ENCODE measurements around the gene MBOAT7.
A peak's percentile ranks its signal among the peaks of the same experiment; 100 is the strongest.
"Not testable (repeated sequence)": the region's sequence is repeated elsewhere in the genome, so short reads cannot be mapped to it uniquely, and the experiment has no call there.

MBOAT7 gene

GRCh38 chr19:54207676-54207982 lies 18.2 kb upstream of the MBOAT7 start:
- Histone ChIP-seq H3K36me3 (ENCODE audit: insufficient read depth, low read depth, low read length) (peaks cover 64% of the 10 kb centered on the region), H3K27ac (ENCODE audit: low read length) (no peak overlapping the region), H3K4me1 (ENCODE audit: insufficient read depth, low read length) (peaks cover 15% of the 10 kb centered on the region), H3K4me3 (ENCODE audit: low read length) (no peak overlapping the region), H3K9me3 (ENCODE audit: insufficient read depth, low read depth, low read length) (no peaks in the 10 kb centered on the region), H3K27me3 (ENCODE audit: insufficient read depth, low read length) (no peaks in the 10 kb centered on the region), H3K9ac (ENCODE audit: low read depth, low read length) (0 out of 2 replicates have a peak overlapping the region, but pooled peaks have one; percentile 19)

- H3K36me3 ChIP-seq (ENCODE audit: insufficient read depth, low read depth, low read length): peaks cover 68% of the 10 kb centered on the region
- H3K27ac ChIP-seq (ENCODE audit: low read length); H3K9ac ChIP-seq (ENCODE audit: low read depth, low read length): not testable (repeated sequence)
These were observed 17.8 kb upstream of the MBOAT7 start for GRCh38 chr19:54207193-54207592.

GRCh38 chr19:54206831-54207177 lies 17.4 kb upstream of the MBOAT7 start:
- no peak overlapping the region for H3K4me3 ChIP-seq (ENCODE audit: low read length)
- H3K9me3 ChIP-seq (ENCODE audit: insufficient read depth, low read depth, low read length): no peaks in the 10 kb centered on the region
- H3K27ac ChIP-seq (ENCODE audit: low read length): no peak overlapping the region
- peaks cover 72% of the 10 kb centered on the region for H3K36me3 ChIP-seq (ENCODE audit: insufficient read depth, low read depth, low read length)
- H3K4me1 ChIP-seq (ENCODE audit: insufficient read depth, low read length): peaks cover 22% of the 10 kb centered on the region
- 0 out of 2 replicates have a peak overlapping the region, but pooled peaks have one; percentile 5 for H3K9ac ChIP-seq (ENCODE audit: low read depth, low read length)
- H3K27me3 ChIP-seq (ENCODE audit: insufficient read depth, low read length): no peaks in the 10 kb centered on the region

More at GRCh38 chr19:54207193-54207592, 17.8 kb upstream of the MBOAT7 start:
- H3K27me3 ChIP-seq (ENCODE audit: insufficient read depth, low read length); H3K9me3 ChIP-seq (ENCODE audit: insufficient read depth, low read depth, low read length); H3K4me3 ChIP-seq (ENCODE audit: low read length): not testable (repeated sequence)
- H3K4me1 ChIP-seq (ENCODE audit: insufficient read depth, low read length): peaks cover 20% of the 10 kb centered on the region

- peaks cover 22% of the 10 kb centered on the region for H3K4me1 ChIP-seq (ENCODE audit: insufficient read depth, low read length)
- H3K27ac ChIP-seq (ENCODE audit: low read length): no peak overlapping the region
- H3K4me3 ChIP-seq (ENCODE audit: low read length): no peak overlapping the region; the same call in 1 of the 2 replicates
These were observed 16.9 kb upstream of the MBOAT7 start for GRCh38 chr19:54206030-54206830.

GRCh38 chr19:54204767-54205468 lies 15.5 kb upstream of the MBOAT7 start:
- Histone ChIP-seq H3K4me1 (ENCODE audit: insufficient read depth, low read length) (peaks cover 22% of the 10 kb centered on the region), H3K9ac (ENCODE audit: low read depth, low read length) (peak overlapping the region; percentile 64), H3K36me3 (ENCODE audit: insufficient read depth, low read depth, low read length) (peaks cover 81% of the 10 kb centered on the region), H3K4me3 (ENCODE audit: low read length) (peak overlapping the region; percentile 84), H3K27ac (ENCODE audit: low read length) (no peak overlapping the region), H3K27me3 (ENCODE audit: insufficient read depth, low read length) (no peaks in the 10 kb centered on the region), H3K9me3 (ENCODE audit: insufficient read depth, low read depth, low read length) (no peaks in the 10 kb centered on the region)

More at GRCh38 chr19:54206030-54206830, 16.9 kb upstream of the MBOAT7 start:
- no peaks in the 10 kb centered on the region for H3K27me3 ChIP-seq (ENCODE audit: insufficient read depth, low read length)
- no peaks in the 10 kb centered on the region for H3K9me3 ChIP-seq (ENCODE audit: insufficient read depth, low read depth, low read length)
- H3K9ac ChIP-seq (ENCODE audit: low read depth, low read length): 0 out of 2 replicates have a peak overlapping the region, but pooled peaks have one; percentile 5
- H3K36me3 ChIP-seq (ENCODE audit: insufficient read depth, low read depth, low read length): peaks cover 78% of the 10 kb centered on the region

DNA sequence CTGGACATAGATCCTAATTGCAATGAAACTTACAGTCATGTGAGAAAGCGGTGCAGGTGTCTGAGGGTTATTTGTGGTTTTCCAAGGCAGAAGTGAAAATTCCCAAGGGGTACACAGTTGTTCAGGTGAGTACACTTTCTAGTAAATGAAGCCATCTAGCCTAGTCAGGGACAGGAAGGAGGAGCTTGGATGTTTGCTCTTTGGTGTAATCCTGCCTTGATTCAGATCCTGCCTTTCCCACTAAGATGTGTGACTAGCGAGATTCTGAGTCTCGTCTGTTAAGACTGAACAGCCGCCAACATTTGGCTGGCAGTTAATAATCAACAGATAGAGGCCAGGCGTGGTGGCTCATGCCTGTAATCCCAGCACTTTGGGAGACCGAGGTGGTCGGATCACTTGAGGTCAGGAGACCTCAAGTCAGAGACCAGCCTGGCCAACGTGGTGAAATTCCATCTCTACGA lies 13.8 kb upstream of the MBOAT7 start:
- Histone ChIP-seq H3K4me3 (ENCODE audit: low read length) (peak overlapping the region; percentile 84), H3K4me1 (ENCODE audit: insufficient read depth, low read length) (peaks cover 22% of the 10 kb centered on the region), H3K27me3 (ENCODE audit: insufficient read depth, low read length) (no peaks in the 10 kb centered on the region), H3K9me3 (ENCODE audit: insufficient read depth, low read depth, low read length) (no peaks in the 10 kb centered on the region), H3K27ac (ENCODE audit: low read length) (no peak overlapping the region), H3K36me3 (ENCODE audit: insufficient read depth, low read depth, low read length) (peaks cover 72% of the 10 kb centered on the region), H3K9ac (ENCODE audit: low read depth, low read length) (peak overlapping the region; percentile 95)

DNA sequence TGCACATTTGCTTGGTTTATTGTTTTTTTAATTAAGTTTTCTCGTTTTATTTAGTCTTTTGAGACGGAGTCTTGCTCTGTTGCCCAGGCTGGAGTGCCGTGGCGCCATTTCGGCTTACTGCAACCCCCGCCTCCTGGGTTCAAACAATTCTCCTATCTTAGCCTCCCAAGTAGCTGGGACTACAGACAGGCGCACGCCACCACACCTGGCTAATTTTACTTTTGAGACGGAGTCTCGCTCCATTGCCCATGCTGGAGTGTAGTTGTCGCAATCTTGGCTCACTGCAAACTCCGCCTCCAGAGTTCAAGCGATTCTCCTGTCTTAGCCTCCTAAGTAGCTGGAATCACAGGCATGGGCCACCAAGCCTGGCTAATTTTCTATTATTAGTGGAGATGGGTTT lies 12.6 kb upstream of the MBOAT7 start:
- Histone ChIP-seq H3K27me3 (ENCODE audit: insufficient read depth, low read length) (no peaks in the 10 kb centered on the region), H3K9me3 (ENCODE audit: insufficient read depth, low read depth, low read length) (no peaks in the 10 kb centered on the region), H3K9ac (ENCODE audit: low read depth, low read length) (peak overlapping the region; percentile 95), H3K4me1 (ENCODE audit: insufficient read depth, low read length) (peaks cover 22% of the 10 kb centered on the region), H3K27ac (ENCODE audit: low read length) (no peak overlapping the region), H3K4me3 (ENCODE audit: low read length) (peak overlapping the region; percentile 84), H3K36me3 (ENCODE audit: insufficient read depth, low read depth, low read length) (peaks cover 60% of the 10 kb centered on the region)

GRCh38 chr19:54201172-54201701 lies 11.9 kb upstream of the MBOAT7 start:
- peak overlapping the region; percentile 80 for H3K27ac ChIP-seq (ENCODE audit: low read length)
- no peaks in the 10 kb centered on the region for H3K9me3 ChIP-seq (ENCODE audit: insufficient read depth, low read depth, low read length)
- H3K27me3 ChIP-seq (ENCODE audit: insufficient read depth, low read length): no peaks in the 10 kb centered on the region
- peak overlapping the region; percentile 95 for H3K9ac ChIP-seq (ENCODE audit: low read depth, low read length)
- H3K4me3 ChIP-seq (ENCODE audit: low read length): peak overlapping the region; percentile 84
- H3K36me3 ChIP-seq (ENCODE audit: insufficient read depth, low read depth, low read length): peaks cover 53% of the 10 kb centered on the region
- peaks cover 22% of the 10 kb centered on the region for H3K4me1 ChIP-seq (ENCODE audit: insufficient read depth, low read length)

DNA sequence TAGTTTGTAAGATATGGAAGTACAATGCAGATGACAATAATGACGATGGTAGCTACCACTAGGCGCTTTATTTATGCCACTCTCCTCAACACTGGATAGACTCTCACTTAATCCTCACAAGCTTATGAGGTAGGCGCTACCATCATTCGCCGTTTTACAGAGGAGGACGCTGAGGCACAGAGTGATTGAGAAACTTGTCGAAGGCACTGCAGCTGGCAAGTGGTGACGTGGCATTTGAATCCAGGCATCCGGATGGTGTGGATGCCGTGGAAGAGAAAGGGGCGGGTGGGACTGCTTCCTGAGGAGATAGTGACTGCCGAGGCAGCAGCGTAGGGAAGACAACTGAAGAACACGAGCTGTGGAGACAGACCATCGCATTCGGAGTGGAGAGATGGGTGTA lies 10.0 kb upstream of the MBOAT7 start:
- Histone ChIP-seq H3K4me1 (ENCODE audit: insufficient read depth, low read length) (peaks cover 13% of the 10 kb centered on the region), H3K9me3 (ENCODE audit: insufficient read depth, low read depth, low read length) (no peaks in the 10 kb centered on the region), H3K4me3 (ENCODE audit: low read length) (no peak overlapping the region), H3K27me3 (ENCODE audit: insufficient read depth, low read length) (no peaks in the 10 kb centered on the region), H3K36me3 (ENCODE audit: insufficient read depth, low read depth, low read length) (peaks cover 39% of the 10 kb centered on the region), H3K9ac (ENCODE audit: low read depth, low read length) (peak overlapping the region; percentile 13; the same call in 1 of the 2 replicates), H3K27ac (ENCODE audit: low read length) (no peak overlapping the region)

DNA sequence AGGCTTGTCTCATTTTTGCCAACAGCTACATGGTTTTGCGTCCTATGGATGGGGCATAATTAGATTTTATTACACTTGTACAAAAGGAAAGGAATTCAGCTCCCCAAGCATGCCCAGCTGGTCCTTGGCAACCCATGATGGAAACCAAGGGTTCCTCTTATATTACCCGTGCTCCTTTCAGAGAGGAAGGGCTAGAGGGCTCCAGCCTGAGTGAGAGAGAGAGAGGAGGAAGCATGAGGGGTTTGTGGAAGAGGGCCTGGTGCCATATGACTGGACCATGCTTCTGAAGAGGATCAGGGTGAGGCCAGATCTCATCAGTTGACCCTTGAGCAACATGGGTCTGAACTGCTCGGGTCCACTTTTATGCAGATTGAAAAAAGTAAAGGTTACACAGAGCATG lies 7.7 kb upstream of the MBOAT7 start:
- H3K36me3 ChIP-seq (ENCODE audit: insufficient read depth, low read depth, low read length): peaks cover 27% of the 10 kb centered on the region
- H3K4me1 ChIP-seq (ENCODE audit: insufficient read depth, low read length): peaks cover 3% of the 10 kb centered on the region; the same call in 1 of the 2 replicates
- H3K27me3 ChIP-seq (ENCODE audit: insufficient read depth, low read length): no peaks in the 10 kb centered on the region
- H3K27ac ChIP-seq (ENCODE audit: low read length): no peak overlapping the region
- H3K4me3 ChIP-seq (ENCODE audit: low read length): no peak overlapping the region
- H3K9me3 ChIP-seq (ENCODE audit: insufficient read depth, low read depth, low read length): no peaks in the 10 kb centered on the region
- H3K9ac ChIP-seq (ENCODE audit: low read depth, low read length): no peak overlapping the region

GRCh38 chr19:54196536-54196935 lies 7.2 kb upstream of the MBOAT7 start:
- Histone ChIP-seq H3K9ac (ENCODE audit: low read depth, low read length) (no peak overlapping the region), H3K27me3 (ENCODE audit: insufficient read depth, low read length) (no peaks in the 10 kb centered on the region), H3K4me3 (ENCODE audit: low read length) (no peak overlapping the region), H3K9me3 (ENCODE audit: insufficient read depth, low read depth, low read length) (no peaks in the 10 kb centered on the region), H3K27ac (ENCODE audit: low read length) (no peak overlapping the region), H3K36me3 (ENCODE audit: insufficient read depth, low read depth, low read length) (peaks cover 21% of the 10 kb centered on the region), H3K4me1 (ENCODE audit: insufficient read depth, low read length) (peaks cover 4% of the 10 kb centered on the region; the same call in 1 of the 2 replicates)

All from iPS-20b (cell line).